LNCaP clone FGC (cell line): ENCODE measurements around the gene STIM2.
"Not testable (repeated sequence)": the region's sequence is repeated elsewhere in the genome, so short reads cannot be mapped to it uniquely, and the experiment has no call there.

ENCODE experiments used
- DNase-seq: peaks from one replicate; pipeline ENCODE4 v3.0.0-alpha.2; 2011; ENCODE audit warnings: low read depth
- H3K4me3 ChIP-seq: 2 replicates; pipeline ENCODE4 v1.5.1; 2011; ENCODE audit warnings: mild to moderate bottlenecking, low read depth, low read length, control low read depth
- CTCF ChIP-seq: IDR thresholded peaks from 2 replicates; pipeline ENCODE4 v1.5.1; 2012; ENCODE audit warnings: mild to moderate bottlenecking; ENCODE audit not compliant: control insufficient read depth, insufficient read depth; ENCODE audit errors: extremely low read depth

The STIM2 gene

GRCh38 chr4:26819478-26820095 lies 41.1 kb upstream of the STIM2 start:
- DNase-seq = no peak
- H3K4me3 ChIP-seq = no peak overlapping the region
- TF ChIP-seq CTCF = no peak

- H3K4me3 ChIP-seq = no peak overlapping the region
- TF ChIP-seq CTCF = no peak
- no peak for DNase-seq
Measured at GRCh38 chr4:26820346-26820745, 40.3 kb upstream of the STIM2 start.

- TF ChIP-seq CTCF = no peak
- no peak overlapping the region for H3K4me3 ChIP-seq
- DNase-seq = no peak
Measured at GRCh38 chr4:26821031-26821430, 39.6 kb upstream of the STIM2 start.

- no peak overlapping the region for H3K4me3 ChIP-seq
- DNase-seq = peak; percentile 54
- TF ChIP-seq CTCF = no peak
Measured at GRCh38 chr4:26821677-26822503, 38.8 kb upstream of the STIM2 start.

- H3K4me3 ChIP-seq = no peak overlapping the region
- no peak for TF ChIP-seq CTCF
- no peak for DNase-seq
Measured at GRCh38 chr4:26822546-26822945, 38.1 kb upstream of the STIM2 start.

GRCh38 chr4:26822974-26823373 lies 37.7 kb upstream of the STIM2 start:
- H3K4me3 ChIP-seq, DNase-seq: not testable (repeated sequence)

GRCh38 chr4:26823583-26823982 lies 37.1 kb upstream of the STIM2 start:
- TF ChIP-seq CTCF = no peak
- no peak overlapping the region for H3K4me3 ChIP-seq
- no peak for DNase-seq
